RWPE2 (cell line): ENCODE results near the gene CCR5AS.

ENCODE experiments used
- ATAC-seq: fragments of 200-7000 bp; cut with Tn5 transposase; 3 replicates; pipeline ENCODE4 v1.9.1; 2021; ENCODE audit warnings: low read depth
- DNase-seq: peaks from one replicate; pipeline ENCODE4 v3.0.0-alpha.2; 2020; ENCODE audit warnings: low spot score
- H3K27ac ChIP-seq: fragments of 450-650 bp; 2 replicates; pipeline ENCODE4 v1.5.1; 2017; ENCODE audit warnings: mild to moderate bottlenecking; ENCODE audit not compliant: poor library complexity, severe bottlenecking
- H3K27me3 ChIP-seq: fragments of 250-450 bp; sonication (Bioruptor Pico); 2 replicates; pipeline ENCODE4 v1.5.1; 2021; ENCODE audit warnings: mild to moderate bottlenecking, moderate library complexity; ENCODE audit not compliant: insufficient read depth, poor library complexity, severe bottlenecking
- H3K36me3 ChIP-seq: fragments of 250-450 bp; sonication (Bioruptor Pico); 2 replicates; pipeline ENCODE4 v1.5.1; 2020; ENCODE audit warnings: low read depth, mild to moderate bottlenecking, moderate library complexity
- H3K4me1 ChIP-seq: fragments of 250-450 bp; sonication (Bioruptor Pico); 2 replicates; pipeline ENCODE4 v1.5.1; 2021; ENCODE audit warnings: mild to moderate bottlenecking, moderate library complexity; ENCODE audit not compliant: insufficient read depth, poor library complexity, severe bottlenecking
- H3K4me3 ChIP-seq: fragments of 250-450 bp; sonication (Bioruptor Pico); 2 replicates; pipeline ENCODE4 v1.5.1; 2021; ENCODE audit warnings: mild to moderate bottlenecking, moderate library complexity; ENCODE audit not compliant: severe bottlenecking
- H3K9me3 ChIP-seq: fragments of 250-450 bp; sonication (Bioruptor Pico); 2 replicates; pipeline ENCODE4 v1.5.1; 2021; ENCODE audit warnings: mild to moderate bottlenecking, moderate library complexity; ENCODE audit not compliant: severe bottlenecking
- TF ChIP-seq, protein P1 (sequence below): fragments of 450-650 bp; IDR thresholded peaks from one replicate; pipeline ENCODE4 v1.5.1; 2017; ENCODE audit warnings: mild to moderate bottlenecking, moderate library complexity; ENCODE audit not compliant: poor library complexity, severe bottlenecking

CCR5AS gene

DNA sequence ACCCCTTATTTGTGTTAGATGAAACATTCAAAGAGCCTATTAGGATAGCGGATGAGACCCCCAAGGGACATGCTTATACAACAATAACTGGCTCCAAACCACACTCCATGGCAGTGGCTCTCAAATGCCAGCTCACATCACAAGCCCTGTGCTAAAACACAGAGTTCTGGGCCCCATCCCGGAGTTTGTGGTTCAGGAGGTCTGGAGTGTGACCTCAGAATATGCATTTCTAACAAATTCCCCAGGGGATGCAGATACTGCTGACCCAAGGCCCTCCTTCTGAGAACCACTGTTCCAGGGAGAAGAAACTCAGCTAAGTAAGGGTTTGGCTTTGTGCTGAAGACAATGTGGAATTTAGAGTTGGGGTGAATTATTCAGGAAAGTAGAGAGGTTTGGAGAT is 3.8 kb upstream of the CCR5AS start:
- H3K9me3 ChIP-seq: no peaks in the 10 kb centered on the region
- peaks cover 18% of the 10 kb centered on the region for H3K4me1 ChIP-seq
- ATAC-seq (no peak), DNase-seq (no peak)
- no peaks in the 10 kb centered on the region for H3K36me3 ChIP-seq
- TF ChIP-seq, protein P1, sequence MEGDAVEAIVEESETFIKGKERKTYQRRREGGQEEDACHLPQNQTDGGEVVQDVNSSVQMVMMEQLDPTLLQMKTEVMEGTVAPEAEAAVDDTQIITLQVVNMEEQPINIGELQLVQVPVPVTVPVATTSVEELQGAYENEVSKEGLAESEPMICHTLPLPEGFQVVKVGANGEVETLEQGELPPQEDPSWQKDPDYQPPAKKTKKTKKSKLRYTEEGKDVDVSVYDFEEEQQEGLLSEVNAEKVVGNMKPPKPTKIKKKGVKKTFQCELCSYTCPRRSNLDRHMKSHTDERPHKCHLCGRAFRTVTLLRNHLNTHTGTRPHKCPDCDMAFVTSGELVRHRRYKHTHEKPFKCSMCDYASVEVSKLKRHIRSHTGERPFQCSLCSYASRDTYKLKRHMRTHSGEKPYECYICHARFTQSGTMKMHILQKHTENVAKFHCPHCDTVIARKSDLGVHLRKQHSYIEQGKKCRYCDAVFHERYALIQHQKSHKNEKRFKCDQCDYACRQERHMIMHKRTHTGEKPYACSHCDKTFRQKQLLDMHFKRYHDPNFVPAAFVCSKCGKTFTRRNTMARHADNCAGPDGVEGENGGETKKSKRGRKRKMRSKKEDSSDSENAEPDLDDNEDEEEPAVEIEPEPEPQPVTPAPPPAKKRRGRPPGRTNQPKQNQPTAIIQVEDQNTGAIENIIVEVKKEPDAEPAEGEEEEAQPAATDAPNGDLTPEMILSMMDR: no peak
- H3K27me3 ChIP-seq: no peaks in the 10 kb centered on the region
- no peak overlapping the region for H3K4me3 ChIP-seq
- no peak overlapping the region for H3K27ac ChIP-seq

DNA sequence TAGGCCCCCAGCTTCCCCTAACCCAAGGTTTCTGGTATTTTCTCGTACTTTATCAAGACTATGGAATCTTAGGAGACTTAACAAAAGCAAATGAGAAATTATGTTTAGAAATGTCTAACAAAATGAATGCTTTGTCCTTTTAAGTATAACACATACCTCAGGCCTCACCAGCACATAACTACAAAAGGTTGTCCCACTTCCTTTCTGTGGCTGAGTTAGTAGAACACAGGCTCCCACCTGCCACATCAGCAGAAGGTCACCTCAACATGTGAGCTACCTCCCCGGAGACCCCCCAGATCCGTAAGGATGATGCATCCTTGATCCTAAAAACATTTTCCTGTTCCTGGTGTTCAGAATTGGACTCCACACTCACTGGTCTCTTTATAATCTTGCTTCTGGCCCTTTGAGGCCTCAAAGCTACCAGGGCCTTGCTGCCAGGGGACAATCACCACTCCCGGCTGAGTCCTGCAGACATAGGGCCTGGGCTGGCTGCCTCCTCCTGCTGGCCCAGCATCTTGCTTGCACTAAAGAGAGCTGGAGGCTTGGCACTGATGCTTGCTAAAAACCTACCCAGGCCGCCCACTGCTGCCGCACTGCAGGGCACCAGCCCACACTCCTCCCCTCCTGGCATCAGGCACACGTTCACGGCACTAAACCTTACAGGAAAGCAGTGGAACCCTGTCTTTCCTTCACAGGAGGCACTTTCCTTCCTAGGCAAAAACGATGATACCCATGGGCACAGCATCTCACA is 3.0 kb upstream of the CCR5AS start:
- Histone ChIP-seq H3K4me3 (no peak overlapping the region), H3K27ac (no peak overlapping the region), H3K9me3 (no peaks in the 10 kb centered on the region), H3K27me3 (no peaks in the 10 kb centered on the region), H3K4me1 (peaks cover 18% of the 10 kb centered on the region), H3K36me3 (no peaks in the 10 kb centered on the region)
- TF ChIP-seq, protein P1: no peak
- no peak for DNase-seq
- no peak for ATAC-seq

GRCh38 chr3:46408853-46409252 is 2.0 kb upstream of the CCR5AS start:
- DNase-seq: no peak
- H3K27me3 ChIP-seq: no peaks in the 10 kb centered on the region

DNA sequence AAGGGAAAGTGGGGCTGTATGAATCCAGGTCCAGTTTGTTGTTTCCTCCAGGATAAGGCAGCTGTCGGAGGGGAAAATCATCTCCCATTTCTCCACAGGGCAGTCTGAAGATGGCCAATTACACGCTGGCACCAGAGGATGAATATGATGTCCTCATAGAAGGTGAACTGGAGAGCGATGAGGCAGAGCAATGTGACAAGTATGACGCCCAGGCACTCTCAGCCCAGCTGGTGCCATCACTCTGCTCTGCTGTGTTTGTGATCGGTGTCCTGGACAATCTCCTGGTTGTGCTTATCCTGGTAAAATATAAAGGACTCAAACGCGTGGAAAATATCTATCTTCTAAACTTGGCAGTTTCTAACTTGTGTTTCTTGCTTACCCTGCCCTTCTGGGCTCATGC is 1.1 kb upstream of the CCR5AS start:
- Histone ChIP-seq H3K27me3 (no peaks in the 10 kb centered on the region), H3K4me3 (no peak overlapping the region), H3K27ac (no peak overlapping the region), H3K36me3 (no peaks in the 10 kb centered on the region), H3K9me3 (no peaks in the 10 kb centered on the region), H3K4me1 (peaks cover 18% of the 10 kb centered on the region)
- ATAC-seq: no peak
- TF ChIP-seq, protein P1: no peak
- DNase-seq: no peak

More at GRCh38 chr3:46408853-46409252, 2.0 kb upstream of the CCR5AS start:
- Histone ChIP-seq H3K4me3 (no peak overlapping the region), H3K36me3 (no peaks in the 10 kb centered on the region), H3K27ac (no peak overlapping the region), H3K9me3 (no peaks in the 10 kb centered on the region), H3K4me1 (peaks cover 18% of the 10 kb centered on the region)
- no peak for ATAC-seq
- TF ChIP-seq, protein P1: no peak

DNA sequence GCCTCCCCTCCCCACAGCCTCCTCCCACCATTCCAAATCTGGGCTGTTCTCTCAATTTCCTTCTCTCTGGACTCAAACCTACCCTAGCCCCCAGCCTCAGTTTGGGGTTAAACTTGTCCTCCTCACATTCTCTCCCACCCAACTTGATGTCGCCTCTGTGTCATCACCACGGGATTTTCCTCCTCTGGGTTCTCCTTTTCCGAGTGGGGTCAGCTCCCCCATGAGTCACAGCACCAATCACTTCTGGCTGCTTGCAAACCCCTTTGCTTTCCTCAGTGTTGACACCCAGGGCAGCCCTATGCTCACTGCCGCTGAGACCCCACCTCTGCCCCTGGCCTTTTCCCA is 451 bp downstream of the CCR5AS start:
- no peak for ATAC-seq
- Histone ChIP-seq H3K4me1 (peaks cover 10% of the 10 kb centered on the region), H3K27me3 (no peaks in the 10 kb centered on the region), H3K27ac (no peak overlapping the region), H3K36me3 (no peaks in the 10 kb centered on the region), H3K4me3 (no peak overlapping the region), H3K9me3 (no peaks in the 10 kb centered on the region)
- no peak for DNase-seq
- TF ChIP-seq, protein P1: no peak
